ENCODE results near the gene PLEKHG2. TPM values are rescaled to one million over a fixed set of nuclear protein-coding genes. Genes with fewer than 3 reads are reported as not detected.

PLEKHG2 gene
- total and polyA plus RNA-seq, 2 experiments from 2014 or later, result 25.3 to 34.0 TPM

DNA sequence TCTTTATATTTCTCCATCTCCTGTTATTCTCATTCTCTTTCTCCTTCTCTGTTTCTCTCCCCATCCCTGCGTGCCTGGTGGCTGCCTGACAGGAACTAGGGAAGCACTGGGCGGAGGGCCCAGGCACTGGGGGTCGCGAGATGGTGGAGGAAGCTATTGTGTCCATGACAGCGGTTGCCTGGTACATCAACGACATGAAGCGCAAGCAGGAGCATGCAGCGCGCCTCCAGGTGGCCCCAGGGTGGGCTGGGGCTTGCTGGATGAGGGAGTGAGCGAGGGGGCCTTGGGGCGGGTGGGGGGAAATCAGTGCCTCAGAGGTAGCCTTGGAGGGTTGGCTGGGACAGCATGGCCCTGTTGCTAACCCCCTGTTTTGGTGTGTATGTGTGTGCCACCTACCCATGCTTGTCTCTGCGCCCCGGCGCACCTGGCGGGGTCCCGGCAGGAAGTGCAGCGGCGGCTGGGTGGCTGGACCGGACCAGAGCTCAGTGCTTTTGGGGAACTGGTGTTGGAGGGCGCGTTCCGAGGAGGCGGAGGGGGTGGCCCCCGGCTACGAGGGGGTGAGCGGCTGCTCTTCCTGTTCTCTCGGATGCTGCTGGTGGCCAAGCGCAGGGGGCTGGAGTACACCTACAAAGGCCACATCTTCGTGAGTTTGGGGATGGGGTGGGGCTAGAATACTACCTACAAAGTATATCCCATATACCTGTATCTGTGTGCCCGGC is 5.2 kb downstream of the PLEKHG2 start:
- no peak for TF ChIP-seq EZH2 (IDR thresholded peaks at IDR 0.05; ENCODE audit: borderline replicate concordance)
- TF ChIP-seq EZH2phosphoT487 (IDR thresholded peaks at IDR 0.05; ENCODE audit: low read depth, severe bottlenecking, unreplicated experiment), result no peak
- TF ChIP-seq, protein P1, sequence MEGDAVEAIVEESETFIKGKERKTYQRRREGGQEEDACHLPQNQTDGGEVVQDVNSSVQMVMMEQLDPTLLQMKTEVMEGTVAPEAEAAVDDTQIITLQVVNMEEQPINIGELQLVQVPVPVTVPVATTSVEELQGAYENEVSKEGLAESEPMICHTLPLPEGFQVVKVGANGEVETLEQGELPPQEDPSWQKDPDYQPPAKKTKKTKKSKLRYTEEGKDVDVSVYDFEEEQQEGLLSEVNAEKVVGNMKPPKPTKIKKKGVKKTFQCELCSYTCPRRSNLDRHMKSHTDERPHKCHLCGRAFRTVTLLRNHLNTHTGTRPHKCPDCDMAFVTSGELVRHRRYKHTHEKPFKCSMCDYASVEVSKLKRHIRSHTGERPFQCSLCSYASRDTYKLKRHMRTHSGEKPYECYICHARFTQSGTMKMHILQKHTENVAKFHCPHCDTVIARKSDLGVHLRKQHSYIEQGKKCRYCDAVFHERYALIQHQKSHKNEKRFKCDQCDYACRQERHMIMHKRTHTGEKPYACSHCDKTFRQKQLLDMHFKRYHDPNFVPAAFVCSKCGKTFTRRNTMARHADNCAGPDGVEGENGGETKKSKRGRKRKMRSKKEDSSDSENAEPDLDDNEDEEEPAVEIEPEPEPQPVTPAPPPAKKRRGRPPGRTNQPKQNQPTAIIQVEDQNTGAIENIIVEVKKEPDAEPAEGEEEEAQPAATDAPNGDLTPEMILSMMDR (IDR thresholded peaks at IDR 0.05; ENCODE audit: poor library complexity), result no peak
- H3K4me1 ChIP-seq (ENCODE audit: insufficient read depth), result peaks cover 9% of the 10 kb centered on the region
- DNase-seq (ENCODE audit: low spot score), result no peak
- no peaks in the 10 kb centered on the region for H3K27me3 ChIP-seq
- 95% methylated on average over 28 of the region's 30 CpGs for WGBS (ENCODE audit: low lambda C conversion rate, missing lambda C conversion rate)
- no peaks in the 10 kb centered on the region for H3K9me2 ChIP-seq (replicated peaks; ENCODE audit: insufficient read depth)
- peaks cover 39% of the 10 kb centered on the region for H3K79me2 ChIP-seq
- no peak overlapping the region for H3K4me2 ChIP-seq
- H3K9me3 ChIP-seq (ENCODE audit: low read depth), result no peaks in the 10 kb centered on the region
- H4K20me1 ChIP-seq (ENCODE audit: insufficient read depth, poor library complexity, severe bottlenecking), result peaks cover 3% of the 10 kb centered on the region
- H3K4me3 ChIP-seq, result no peak overlapping the region
- H2AFZ ChIP-seq, result no peak overlapping the region
- H3K36me3 ChIP-seq (replicated peaks; ENCODE audit: insufficient read depth, low read depth), result no peaks in the 10 kb centered on the region
- H3K27ac ChIP-seq, result no peak overlapping the region

DNA sequence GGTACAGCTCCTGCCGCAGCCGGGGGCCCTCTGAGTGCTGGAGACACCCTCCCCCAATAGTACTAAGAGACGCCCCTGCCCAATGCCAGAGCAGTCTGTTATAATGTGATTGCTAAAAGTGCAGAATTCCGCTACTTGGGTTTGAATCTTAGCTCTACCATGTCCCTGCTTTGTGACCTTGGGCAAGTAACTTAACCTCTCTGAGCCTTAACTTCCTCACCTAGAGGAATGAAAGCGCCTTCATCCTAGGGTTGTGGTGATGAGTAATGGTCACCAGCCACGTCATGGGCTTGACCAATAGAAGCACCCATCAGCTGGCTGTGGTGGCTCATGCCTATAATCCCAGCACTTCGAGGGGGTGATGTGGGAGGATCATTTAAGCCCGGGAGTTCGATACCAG is 6.5 kb downstream of the PLEKHG2 start:
- over 99% methylated on average over 9 of the region's 9 CpGs for WGBS (ENCODE audit: low lambda C conversion rate, missing lambda C conversion rate)
- H3K27ac ChIP-seq, result no peak overlapping the region
- H3K79me2 ChIP-seq, result peaks cover 30% of the 10 kb centered on the region
- H3K4me1 ChIP-seq (ENCODE audit: insufficient read depth), result peaks cover 9% of the 10 kb centered on the region
- TF ChIP-seq EZH2 (IDR thresholded peaks at IDR 0.05; ENCODE audit: borderline replicate concordance), result no peak
- no peak for TF ChIP-seq EZH2phosphoT487 (IDR thresholded peaks at IDR 0.05; ENCODE audit: low read depth, severe bottlenecking, unreplicated experiment)
- TF ChIP-seq, protein P1 (IDR thresholded peaks at IDR 0.05; ENCODE audit: poor library complexity), result no peak
- H3K4me3 ChIP-seq, result no peak overlapping the region
- H3K9me2 ChIP-seq (replicated peaks; ENCODE audit: insufficient read depth), result no peaks in the 10 kb centered on the region
- no peak overlapping the region for H2AFZ ChIP-seq
- H3K36me3 ChIP-seq (replicated peaks; ENCODE audit: insufficient read depth, low read depth), result no peaks in the 10 kb centered on the region
- no peak for DNase-seq (ENCODE audit: low spot score)
- no peaks in the 10 kb centered on the region for H3K9me3 ChIP-seq (ENCODE audit: low read depth)
- H3K27me3 ChIP-seq, result no peaks in the 10 kb centered on the region
- peaks cover 3% of the 10 kb centered on the region for H4K20me1 ChIP-seq (ENCODE audit: insufficient read depth, poor library complexity, severe bottlenecking)
- H3K4me2 ChIP-seq, result no peak overlapping the region

DNA sequence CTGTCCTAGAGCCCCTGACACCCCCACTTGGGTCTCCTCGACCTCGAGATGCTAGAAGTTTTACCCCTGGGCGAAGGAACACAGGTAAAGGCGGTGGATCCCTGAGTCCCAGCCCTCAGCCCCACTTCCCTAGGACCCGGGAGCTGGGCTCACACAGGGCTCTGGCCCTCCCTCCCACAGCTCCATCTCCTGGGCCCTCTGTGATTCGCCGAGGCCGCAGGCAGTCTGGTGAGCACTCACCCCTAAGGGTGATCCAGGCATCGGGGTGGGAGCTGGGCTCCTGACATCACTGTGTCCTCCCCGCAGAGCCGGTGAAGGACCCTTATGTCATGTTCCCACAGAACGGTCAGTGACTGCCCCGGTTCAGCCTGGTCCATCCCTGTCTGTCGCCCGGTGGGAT is 8.3 kb downstream of the PLEKHG2 start:
- H3K4me1 ChIP-seq (ENCODE audit: insufficient read depth), result no peaks in the 10 kb centered on the region
- H2AFZ ChIP-seq, result no peak overlapping the region

More for the DNA sequence above, 8.3 kb downstream of the PLEKHG2 start:
- no peak for DNase-seq (ENCODE audit: low spot score)
- H4K20me1 ChIP-seq (ENCODE audit: insufficient read depth, poor library complexity, severe bottlenecking), result no peaks in the 10 kb centered on the region
- no peak overlapping the region for H3K4me2 ChIP-seq
- no peaks in the 10 kb centered on the region for H3K9me2 ChIP-seq (replicated peaks; ENCODE audit: insufficient read depth)
- H3K4me3 ChIP-seq, result no peak overlapping the region
- WGBS (ENCODE audit: low lambda C conversion rate, missing lambda C conversion rate), result 96% methylated on average over 14 of the region's 15 CpGs
- no peak overlapping the region for H3K27ac ChIP-seq
- peaks cover 12% of the 10 kb centered on the region for H3K79me2 ChIP-seq
- no peak for TF ChIP-seq EZH2phosphoT487 (IDR thresholded peaks at IDR 0.05; ENCODE audit: low read depth, severe bottlenecking, unreplicated experiment)
- TF ChIP-seq, protein P1 (IDR thresholded peaks at IDR 0.05; ENCODE audit: poor library complexity), result no peak
- no peak for TF ChIP-seq EZH2 (IDR thresholded peaks at IDR 0.05; ENCODE audit: borderline replicate concordance)
- no peaks in the 10 kb centered on the region for H3K9me3 ChIP-seq (ENCODE audit: low read depth)
- H3K27me3 ChIP-seq, result no peaks in the 10 kb centered on the region
- H3K36me3 ChIP-seq (replicated peaks; ENCODE audit: insufficient read depth, low read depth), result no peaks in the 10 kb centered on the region
